Measurements from ENCODE around the gene CSMD2.

GRCh38 chr1:33931111-33931475 is 233.9 kb downstream of the CSMD2 start:
- TF ChIP-seq CTCF (IDR thresholded peaks at IDR 0.05 in 4 of 5, conservative IDR thresholded peaks at IDR 0.05 in 1 of 5) (no peak), POLR2A (IDR thresholded peaks at IDR 0.05) (no peak)

Measured in gastrocnemius medialis (tissue), 4 donors.